DND-41 (cell line): ENCODE results near the gene MESD.

Experiments
- ATAC-seq: fragments of 200-7000 bp; cut with Tn5 transposase; 3 replicates; pipeline ENCODE4 v1.9.1; 2021; ENCODE audit warnings: low read depth; ENCODE audit not compliant: insufficient read depth
- DNase-seq: peaks from one replicate; pipeline ENCODE4 v3.0.0-alpha.2; 2020
- H2AFZ ChIP-seq: 2 replicates; pipeline ENCODE4 v1.6.0; 2012; ENCODE audit warnings: low read depth, low read length
- H3K27ac ChIP-seq: 2 replicates; pipeline ENCODE4 v1.5.1; 2012; ENCODE audit warnings: low read length, inconsistent platforms
- H3K27me3 ChIP-seq: fragments of 200-600 bp; sonication (generic); 2 replicates; pipeline ENCODE4 v1.6.0; 2012; ENCODE audit warnings: low read length, mild to moderate bottlenecking, inconsistent platforms; ENCODE audit not compliant: insufficient read depth, poor library complexity
- H3K36me3 ChIP-seq: 2 replicates; pipeline ENCODE4 v1.5.1; 2012; ENCODE audit warnings: low read length, inconsistent platforms; ENCODE audit not compliant: insufficient read depth
- H3K4me1 ChIP-seq: 2 replicates; pipeline ENCODE4 v1.5.1; 2012; ENCODE audit warnings: mild to moderate bottlenecking, low read length; ENCODE audit not compliant: insufficient read depth
- H3K4me2 ChIP-seq: 2 replicates; pipeline ENCODE4 v1.6.0; 2012; ENCODE audit warnings: mild to moderate bottlenecking, moderate library complexity, low read length, inconsistent platforms; ENCODE audit not compliant: insufficient read depth
- H3K4me3 ChIP-seq, 2 experiments: fragments of 200-600 bp in 1 of 2; shearing (Covaris generic) in 1 of 2; 2 replicates each; pipeline ENCODE4 v1.5.1; 2012 to 2016; ENCODE audit warnings: inconsistent platforms in 2 of 2, low read length in 2 of 2, mild to moderate bottlenecking in 2 of 2, low read depth in 1 of 2, moderate library complexity in 1 of 2
- H3K79me2 ChIP-seq: 2 replicates; pipeline ENCODE4 v1.6.0; 2012; ENCODE audit warnings: low read length, inconsistent platforms; ENCODE audit not compliant: insufficient read depth
- H3K9ac ChIP-seq: 2 replicates; pipeline ENCODE4 v1.6.0; 2012; ENCODE audit warnings: low read depth, mild to moderate bottlenecking, inconsistent platforms, low read length, moderate library complexity
- H3K9me3 ChIP-seq: 2 replicates; pipeline ENCODE4 v1.5.1; 2012; ENCODE audit warnings: low read length, moderate library complexity, mild to moderate bottlenecking, inconsistent platforms; ENCODE audit not compliant: insufficient read depth, severe bottlenecking
- H4K20me1 ChIP-seq: 2 replicates; pipeline ENCODE4 v1.6.0; 2012; ENCODE audit warnings: low read length; ENCODE audit not compliant: insufficient read depth
- EZH2 ChIP-seq: IDR thresholded peaks from 3 replicates; pipeline ENCODE4 v1.6.1; 2012; ENCODE audit warnings: borderline replicate concordance, low read depth, mild to moderate bottlenecking, moderate library complexity, low read length, inconsistent platforms; ENCODE audit not compliant: severe bottlenecking
- TF ChIP-seq, protein P1 (sequence below): IDR thresholded peaks from 2 replicates; pipeline ENCODE4 v1.5.1; 2012; ENCODE audit warnings: borderline replicate concordance, low read length, moderate library complexity, mild to moderate bottlenecking; ENCODE audit not compliant: poor library complexity, severe bottlenecking; ENCODE audit errors: extremely low read depth

MESD gene

DNA sequence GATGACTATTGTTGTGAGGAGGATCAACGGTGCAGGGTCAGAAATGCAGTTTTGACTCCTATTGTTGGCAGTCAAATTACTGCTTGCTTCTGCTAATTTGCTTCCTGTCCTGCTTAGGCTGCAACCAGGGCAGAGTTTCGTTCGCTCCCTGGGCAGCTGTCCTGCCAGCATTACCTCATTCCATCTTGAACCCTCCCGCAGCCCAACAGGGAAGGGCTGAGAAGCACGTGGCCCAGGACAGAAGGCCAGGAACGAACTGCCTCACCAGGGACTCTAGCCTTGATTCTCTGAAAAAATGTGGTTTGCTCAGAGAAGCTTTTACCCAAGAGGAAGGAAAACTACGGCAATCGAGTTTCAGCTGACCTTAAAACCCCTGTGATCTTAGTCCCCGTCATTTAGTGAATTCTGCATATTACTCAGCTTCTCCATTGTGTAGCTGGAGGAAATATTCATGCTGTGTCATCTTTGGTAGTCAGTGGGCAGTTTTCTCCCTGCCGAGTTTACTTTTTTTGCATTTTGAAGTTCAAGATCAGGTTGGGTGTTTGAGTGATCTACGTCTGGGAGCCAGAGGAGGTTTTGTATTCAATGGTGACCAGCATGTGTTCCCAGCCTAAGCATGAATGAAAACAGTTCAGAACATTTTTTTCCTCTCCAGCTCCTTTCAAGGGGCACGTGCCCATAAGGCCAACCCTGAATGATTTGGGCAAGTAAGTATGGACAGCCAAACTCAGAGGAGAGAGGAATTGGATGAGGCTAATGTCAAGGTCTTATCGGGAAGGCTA is 34.1 kb upstream of the MESD start:
- no peaks in the 10 kb centered on the region for H3K27me3 ChIP-seq
- no peak overlapping the region for H3K4me2 ChIP-seq
- no peak for TF ChIP-seq EZH2
- TF ChIP-seq, protein P1, sequence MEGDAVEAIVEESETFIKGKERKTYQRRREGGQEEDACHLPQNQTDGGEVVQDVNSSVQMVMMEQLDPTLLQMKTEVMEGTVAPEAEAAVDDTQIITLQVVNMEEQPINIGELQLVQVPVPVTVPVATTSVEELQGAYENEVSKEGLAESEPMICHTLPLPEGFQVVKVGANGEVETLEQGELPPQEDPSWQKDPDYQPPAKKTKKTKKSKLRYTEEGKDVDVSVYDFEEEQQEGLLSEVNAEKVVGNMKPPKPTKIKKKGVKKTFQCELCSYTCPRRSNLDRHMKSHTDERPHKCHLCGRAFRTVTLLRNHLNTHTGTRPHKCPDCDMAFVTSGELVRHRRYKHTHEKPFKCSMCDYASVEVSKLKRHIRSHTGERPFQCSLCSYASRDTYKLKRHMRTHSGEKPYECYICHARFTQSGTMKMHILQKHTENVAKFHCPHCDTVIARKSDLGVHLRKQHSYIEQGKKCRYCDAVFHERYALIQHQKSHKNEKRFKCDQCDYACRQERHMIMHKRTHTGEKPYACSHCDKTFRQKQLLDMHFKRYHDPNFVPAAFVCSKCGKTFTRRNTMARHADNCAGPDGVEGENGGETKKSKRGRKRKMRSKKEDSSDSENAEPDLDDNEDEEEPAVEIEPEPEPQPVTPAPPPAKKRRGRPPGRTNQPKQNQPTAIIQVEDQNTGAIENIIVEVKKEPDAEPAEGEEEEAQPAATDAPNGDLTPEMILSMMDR = no peak
- no peak overlapping the region for H3K9ac ChIP-seq
- H3K36me3 ChIP-seq = no peaks in the 10 kb centered on the region
- no peak overlapping the region for H3K4me3 ChIP-seq
- no peaks in the 10 kb centered on the region for H4K20me1 ChIP-seq
- H3K27ac ChIP-seq = no peak overlapping the region
- DNase-seq = no peak
- no peaks in the 10 kb centered on the region for H3K79me2 ChIP-seq
- no peak for ATAC-seq
- no peak overlapping the region for H2AFZ ChIP-seq
- no peaks in the 10 kb centered on the region for H3K9me3 ChIP-seq
- no peaks in the 10 kb centered on the region for H3K4me1 ChIP-seq

DNA sequence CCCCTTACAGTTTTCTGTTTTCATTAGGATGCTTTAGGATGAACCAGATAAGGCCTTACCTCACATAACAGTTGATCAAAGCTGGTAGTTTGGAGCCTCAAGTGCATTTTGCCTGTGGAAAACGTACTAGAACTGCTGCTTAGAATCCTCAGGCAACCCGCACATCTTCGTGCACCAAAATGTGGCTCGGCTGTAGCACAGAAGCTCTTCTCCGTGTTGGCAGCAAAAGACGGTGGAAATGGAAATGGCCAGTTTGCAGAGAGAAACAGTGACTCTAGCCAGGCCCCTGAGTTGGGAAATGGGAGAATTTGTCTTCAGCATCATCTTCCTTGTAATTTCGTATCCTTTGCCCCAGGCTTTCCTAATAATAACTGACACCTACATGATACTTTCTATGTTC is 31.7 kb upstream of the MESD start:
- no peak for ATAC-seq
- DNase-seq = no peak
- no peak overlapping the region for H2AFZ ChIP-seq
- no peaks in the 10 kb centered on the region for H3K9me3 ChIP-seq
- no peak overlapping the region for H3K9ac ChIP-seq
- H3K79me2 ChIP-seq = no peaks in the 10 kb centered on the region
- H4K20me1 ChIP-seq = no peaks in the 10 kb centered on the region
- H3K4me2 ChIP-seq = no peak overlapping the region
- H3K36me3 ChIP-seq = no peaks in the 10 kb centered on the region
- TF ChIP-seq, protein P1 = no peak
- no peak for TF ChIP-seq EZH2
- H3K27me3 ChIP-seq = no peaks in the 10 kb centered on the region
- no peak overlapping the region for H3K4me3 ChIP-seq
- H3K4me1 ChIP-seq = no peaks in the 10 kb centered on the region
- H3K27ac ChIP-seq = no peak overlapping the region

DNA sequence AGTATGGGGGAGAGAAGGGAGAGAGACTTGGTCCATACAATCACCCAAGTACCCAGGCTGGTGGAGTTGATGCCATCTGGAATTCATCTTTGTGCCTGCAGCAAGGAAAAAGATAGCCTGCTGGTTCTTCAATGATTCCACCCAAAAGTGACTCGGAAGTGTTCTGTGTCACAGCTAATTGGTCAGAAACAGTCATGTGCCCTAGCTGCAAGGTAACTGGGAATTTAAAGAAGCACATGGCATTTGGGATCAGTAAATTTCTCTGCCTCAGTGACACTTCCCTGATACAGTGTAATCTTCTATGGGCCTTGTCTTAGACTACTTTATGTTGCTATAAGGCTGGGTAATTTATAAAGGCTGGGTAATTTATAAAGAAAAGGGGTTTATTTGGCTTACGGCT is 28.6 kb upstream of the MESD start:
- no peak overlapping the region for H3K4me2 ChIP-seq
- no peaks in the 10 kb centered on the region for H3K9me3 ChIP-seq
- DNase-seq (no peak), ATAC-seq (no peak)
- no peaks in the 10 kb centered on the region for H3K27me3 ChIP-seq
- no peaks in the 10 kb centered on the region for H4K20me1 ChIP-seq
- no peak overlapping the region for H3K27ac ChIP-seq
- H3K36me3 ChIP-seq = no peaks in the 10 kb centered on the region
- H2AFZ ChIP-seq = no peak overlapping the region
- no peak overlapping the region for H3K4me3 ChIP-seq
- H3K79me2 ChIP-seq = no peaks in the 10 kb centered on the region
- H3K4me1 ChIP-seq = no peaks in the 10 kb centered on the region
- TF ChIP-seq EZH2 = no peak
- TF ChIP-seq, protein P1 = no peak
- H3K9ac ChIP-seq = no peak overlapping the region
